ENCODE data around the gene TET2. TPM values are rescaled to one million over a fixed set of nuclear protein-coding genes. Genes with fewer than 3 reads are reported as not detected.
A peak's percentile ranks its signal among the peaks of the same experiment; 100 is the strongest.

TET2 gene
- total RNA-seq, 2 donors from 2014 or later: 12.0 to 15.5 TPM

DNA sequence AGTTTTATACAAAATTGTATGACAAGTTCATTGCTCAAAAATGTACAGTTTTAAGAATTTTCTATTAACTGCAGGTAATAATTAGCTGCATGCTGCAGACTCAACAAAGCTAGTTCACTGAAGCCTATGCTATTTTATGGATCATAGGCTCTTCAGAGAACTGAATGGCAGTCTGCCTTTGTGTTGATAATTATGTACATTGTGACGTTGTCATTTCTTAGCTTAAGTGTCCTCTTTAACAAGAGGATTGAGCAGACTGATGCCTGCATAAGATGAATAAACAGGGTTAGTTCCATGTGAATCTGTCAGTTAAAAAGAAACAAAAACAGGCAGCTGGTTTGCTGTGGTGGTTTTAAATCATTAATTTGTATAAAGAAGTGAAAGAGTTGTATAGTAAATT, 131.0 kb downstream of the TET2 start:
- 93 to 100% methylated on average over 1 of the region's 1 CpG for WGBS, 2 experiments (ENCODE audit: insufficient coverage in 1 of 2, insufficient read length in 1 of 2)
- DNase-seq: no peak
- no peaks in the 10 kb centered on the region for H3K9me3 Mint-ChIP-seq
- Histone ChIP-seq H3K4me1 (ENCODE audit: control insufficient read depth, insufficient read depth, low read length) (no peaks in the 10 kb centered on the region), H3K9ac (ENCODE audit: extremely low read depth, low read length, poor library complexity, severe bottlenecking) (no peak overlapping the region), H3K27ac (ENCODE audit: low read depth, low read length) (peak overlapping the region; percentile 19), H3K4me3 (ENCODE audit: low read length) (no peak overlapping the region), H3K36me3 (ENCODE audit: control insufficient read depth, insufficient read depth, low read length) (peaks cover 40% of the 10 kb centered on the region), H3K27me3 (ENCODE audit: control insufficient read depth, insufficient read depth, low read length, poor library complexity, severe bottlenecking) (no peaks in the 10 kb centered on the region), H3K9me3 (ENCODE audit: control insufficient read depth, low read length) (no peaks in the 10 kb centered on the region)
- TF ChIP-seq, protein P1, sequence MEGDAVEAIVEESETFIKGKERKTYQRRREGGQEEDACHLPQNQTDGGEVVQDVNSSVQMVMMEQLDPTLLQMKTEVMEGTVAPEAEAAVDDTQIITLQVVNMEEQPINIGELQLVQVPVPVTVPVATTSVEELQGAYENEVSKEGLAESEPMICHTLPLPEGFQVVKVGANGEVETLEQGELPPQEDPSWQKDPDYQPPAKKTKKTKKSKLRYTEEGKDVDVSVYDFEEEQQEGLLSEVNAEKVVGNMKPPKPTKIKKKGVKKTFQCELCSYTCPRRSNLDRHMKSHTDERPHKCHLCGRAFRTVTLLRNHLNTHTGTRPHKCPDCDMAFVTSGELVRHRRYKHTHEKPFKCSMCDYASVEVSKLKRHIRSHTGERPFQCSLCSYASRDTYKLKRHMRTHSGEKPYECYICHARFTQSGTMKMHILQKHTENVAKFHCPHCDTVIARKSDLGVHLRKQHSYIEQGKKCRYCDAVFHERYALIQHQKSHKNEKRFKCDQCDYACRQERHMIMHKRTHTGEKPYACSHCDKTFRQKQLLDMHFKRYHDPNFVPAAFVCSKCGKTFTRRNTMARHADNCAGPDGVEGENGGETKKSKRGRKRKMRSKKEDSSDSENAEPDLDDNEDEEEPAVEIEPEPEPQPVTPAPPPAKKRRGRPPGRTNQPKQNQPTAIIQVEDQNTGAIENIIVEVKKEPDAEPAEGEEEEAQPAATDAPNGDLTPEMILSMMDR (conservative IDR thresholded peaks at IDR 0.05): no peak
- H3K4me1 Mint-ChIP-seq: no peaks in the 10 kb centered on the region
- no peaks in the 10 kb centered on the region for H3K27me3 Mint-ChIP-seq (ENCODE audit: insufficient read depth)
- H3K4me3 Mint-ChIP-seq: no peak overlapping the region
- peaks cover 27% of the 10 kb centered on the region for H3K36me3 Mint-ChIP-seq (ENCODE audit: low read depth)
- no peak overlapping the region for H3K27ac Mint-ChIP-seq

DNA sequence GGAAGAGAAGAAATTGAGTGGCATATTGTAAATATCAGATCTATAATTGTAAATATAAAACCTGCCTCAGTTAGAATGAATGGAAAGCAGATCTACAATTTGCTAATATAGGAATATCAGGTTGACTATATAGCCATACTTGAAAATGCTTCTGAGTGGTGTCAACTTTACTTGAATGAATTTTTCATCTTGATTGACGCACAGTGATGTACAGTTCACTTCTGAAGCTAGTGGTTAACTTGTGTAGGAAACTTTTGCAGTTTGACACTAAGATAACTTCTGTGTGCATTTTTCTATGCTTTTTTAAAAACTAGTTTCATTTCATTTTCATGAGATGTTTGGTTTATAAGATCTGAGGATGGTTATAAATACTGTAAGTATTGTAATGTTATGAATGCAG, 132.6 kb downstream of the TET2 start:
- no peaks in the 10 kb centered on the region for H3K9me3 Mint-ChIP-seq
- H3K36me3 ChIP-seq (ENCODE audit: control insufficient read depth, insufficient read depth, low read length): peaks cover 30% of the 10 kb centered on the region
- peaks cover 20% of the 10 kb centered on the region for H3K36me3 Mint-ChIP-seq (ENCODE audit: low read depth)
- H3K27me3 Mint-ChIP-seq (ENCODE audit: insufficient read depth): no peaks in the 10 kb centered on the region
- H3K9me3 ChIP-seq (ENCODE audit: control insufficient read depth, low read length): no peaks in the 10 kb centered on the region
- no peak for DNase-seq
- TF ChIP-seq, protein P1 (conservative IDR thresholded peaks at IDR 0.05): no peak
- 83 to 88% methylated on average over 1 of the region's 1 CpG for WGBS, 2 experiments (ENCODE audit: insufficient coverage in 1 of 2, insufficient read length in 1 of 2)
- H3K9ac ChIP-seq (ENCODE audit: extremely low read depth, low read length, poor library complexity, severe bottlenecking): no peak overlapping the region
- no peak overlapping the region for H3K4me3 ChIP-seq (ENCODE audit: low read length)
- H3K4me3 Mint-ChIP-seq: no peak overlapping the region
- no peaks in the 10 kb centered on the region for H3K4me1 Mint-ChIP-seq
- no peak overlapping the region for H3K27ac Mint-ChIP-seq
- no peaks in the 10 kb centered on the region for H3K4me1 ChIP-seq (ENCODE audit: control insufficient read depth, insufficient read depth, low read length)
- H3K27ac ChIP-seq (ENCODE audit: low read depth, low read length): no peak overlapping the region
- H3K27me3 ChIP-seq (ENCODE audit: control insufficient read depth, insufficient read depth, low read length, poor library complexity, severe bottlenecking): no peaks in the 10 kb centered on the region

DNA sequence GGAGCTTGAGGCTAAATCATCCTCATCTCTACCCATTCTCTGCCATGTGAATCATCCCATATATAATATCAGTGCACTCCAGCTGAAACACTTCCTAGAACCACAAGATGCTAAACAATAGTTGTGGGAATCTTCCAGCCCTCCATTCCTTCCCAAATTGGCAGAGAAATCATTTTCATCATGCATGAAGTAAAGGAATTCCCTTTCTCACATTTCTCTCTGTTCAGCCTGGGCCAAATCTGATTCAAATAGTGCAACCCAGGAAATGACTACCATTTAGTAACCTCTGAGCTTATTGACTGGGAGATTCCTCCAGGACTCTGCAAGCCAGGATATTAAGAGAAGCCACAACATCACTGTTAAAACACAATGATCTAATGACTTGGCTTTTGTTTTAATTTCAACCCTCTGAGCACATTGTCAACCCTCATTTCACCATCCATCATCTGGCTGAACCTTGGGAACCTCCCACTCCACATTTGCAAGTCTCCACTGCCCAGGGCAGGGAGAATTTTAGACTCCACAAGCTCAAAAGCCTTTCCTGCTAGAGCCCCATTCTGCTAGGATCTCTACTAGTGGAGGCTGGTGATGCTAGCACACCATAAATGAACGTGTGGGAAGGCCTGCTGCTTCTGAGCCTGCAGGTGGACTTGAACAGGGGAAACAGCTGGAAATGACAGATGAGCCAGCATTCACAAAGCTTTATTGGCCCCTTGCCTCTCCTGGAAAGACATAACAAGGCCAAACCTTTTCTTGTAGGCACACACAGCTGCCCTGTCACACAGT, 133.9 kb downstream of the TET2 start:
- Mint-ChIP-seq H3K27ac (no peak overlapping the region), H3K27me3 (ENCODE audit: insufficient read depth) (no peaks in the 10 kb centered on the region), H3K4me1 (no peaks in the 10 kb centered on the region), H3K36me3 (ENCODE audit: low read depth) (peaks cover 10% of the 10 kb centered on the region), H3K4me3 (no peak overlapping the region), H3K9me3 (no peaks in the 10 kb centered on the region)
- no peaks in the 10 kb centered on the region for H3K9me3 ChIP-seq (ENCODE audit: control insufficient read depth, low read length)
- H3K4me3 ChIP-seq (ENCODE audit: low read length): no peak overlapping the region
- no peaks in the 10 kb centered on the region for H3K27me3 ChIP-seq (ENCODE audit: control insufficient read depth, insufficient read depth, low read length, poor library complexity, severe bottlenecking)
- H3K27ac ChIP-seq (ENCODE audit: low read depth, low read length): no peak overlapping the region
- H3K36me3 ChIP-seq (ENCODE audit: control insufficient read depth, insufficient read depth, low read length): peaks cover 19% of the 10 kb centered on the region
- no peak overlapping the region for H3K9ac ChIP-seq (ENCODE audit: extremely low read depth, low read length, poor library complexity, severe bottlenecking)
- H3K4me1 ChIP-seq (ENCODE audit: control insufficient read depth, insufficient read depth, low read length): no peaks in the 10 kb centered on the region
- no peak for DNase-seq
- TF ChIP-seq, protein P1 (conservative IDR thresholded peaks at IDR 0.05): no peak
- WGBS, 2 experiments (ENCODE audit: insufficient coverage in 1 of 2, insufficient read length in 1 of 2): 65% methylated on average over 1 of the region's 1 CpG; no CpG with 5 or more reads in 1 of the 2 experiments

Data from endodermal cell (in vitro differentiated cells).